Vagina (tissue), 2 donors: ENCODE results near the gene CHPF2.

Source experiments
- POLR2A ChIP-seq, 2 donors: fragments of 450-650 bp; IDR thresholded peaks; one replicate each; pipeline ENCODE4 v1.6.1; 2017; ENCODE audit warnings: antibody characterized with exemption in 2 of 2, mild to moderate bottlenecking in 2 of 2, moderate library complexity in 2 of 2
- TF ChIP-seq, protein P1 (sequence below), 3 experiments: fragments of 450-650 bp in 2 of 3; fragments of 200-600 bp in 1 of 3; sonication (generic) in 1 of 3; IDR thresholded peaks; one replicate each; pipeline ENCODE4 v1.5.1; 2017 to 2019; ENCODE audit warnings: antibody characterized with exemption in 3 of 3, mild to moderate bottlenecking in 2 of 3, moderate library complexity in 2 of 3

DNA sequence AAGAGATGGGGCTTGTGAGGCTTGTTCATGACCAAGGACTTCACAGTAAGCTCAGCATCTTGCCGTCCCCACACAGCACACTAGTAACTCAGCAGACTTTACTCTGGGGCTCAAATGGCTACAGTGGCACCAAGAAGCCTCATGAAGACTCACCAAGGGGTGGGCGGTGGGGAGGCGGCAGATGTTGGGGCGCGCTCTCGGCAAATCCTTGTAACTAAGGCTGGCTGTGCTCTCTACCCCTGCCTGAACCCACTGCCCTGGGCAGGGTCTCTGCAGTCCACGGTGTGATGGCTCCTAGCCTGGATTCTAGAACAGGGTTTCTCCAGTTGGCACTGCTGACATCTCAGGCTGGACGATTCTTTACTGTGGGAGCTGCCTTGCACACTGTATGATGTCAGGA lies 28.6 kb downstream of the CHPF2 start:
- TF ChIP-seq, protein P1, sequence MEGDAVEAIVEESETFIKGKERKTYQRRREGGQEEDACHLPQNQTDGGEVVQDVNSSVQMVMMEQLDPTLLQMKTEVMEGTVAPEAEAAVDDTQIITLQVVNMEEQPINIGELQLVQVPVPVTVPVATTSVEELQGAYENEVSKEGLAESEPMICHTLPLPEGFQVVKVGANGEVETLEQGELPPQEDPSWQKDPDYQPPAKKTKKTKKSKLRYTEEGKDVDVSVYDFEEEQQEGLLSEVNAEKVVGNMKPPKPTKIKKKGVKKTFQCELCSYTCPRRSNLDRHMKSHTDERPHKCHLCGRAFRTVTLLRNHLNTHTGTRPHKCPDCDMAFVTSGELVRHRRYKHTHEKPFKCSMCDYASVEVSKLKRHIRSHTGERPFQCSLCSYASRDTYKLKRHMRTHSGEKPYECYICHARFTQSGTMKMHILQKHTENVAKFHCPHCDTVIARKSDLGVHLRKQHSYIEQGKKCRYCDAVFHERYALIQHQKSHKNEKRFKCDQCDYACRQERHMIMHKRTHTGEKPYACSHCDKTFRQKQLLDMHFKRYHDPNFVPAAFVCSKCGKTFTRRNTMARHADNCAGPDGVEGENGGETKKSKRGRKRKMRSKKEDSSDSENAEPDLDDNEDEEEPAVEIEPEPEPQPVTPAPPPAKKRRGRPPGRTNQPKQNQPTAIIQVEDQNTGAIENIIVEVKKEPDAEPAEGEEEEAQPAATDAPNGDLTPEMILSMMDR (IDR thresholded peaks at IDR 0.05) = no peak
- TF ChIP-seq POLR2A (IDR thresholded peaks at IDR 0.05) = no peak
